ENCODE data around the gene FOXL1. TPM values are rescaled to one million over a fixed set of nuclear protein-coding genes. Genes with fewer than 3 reads are reported as not detected.

FOXL1 gene
- total and polyA plus RNA-seq, 2 experiments from 2014 or later, result 0.61 to 4.2 TPM

DNA sequence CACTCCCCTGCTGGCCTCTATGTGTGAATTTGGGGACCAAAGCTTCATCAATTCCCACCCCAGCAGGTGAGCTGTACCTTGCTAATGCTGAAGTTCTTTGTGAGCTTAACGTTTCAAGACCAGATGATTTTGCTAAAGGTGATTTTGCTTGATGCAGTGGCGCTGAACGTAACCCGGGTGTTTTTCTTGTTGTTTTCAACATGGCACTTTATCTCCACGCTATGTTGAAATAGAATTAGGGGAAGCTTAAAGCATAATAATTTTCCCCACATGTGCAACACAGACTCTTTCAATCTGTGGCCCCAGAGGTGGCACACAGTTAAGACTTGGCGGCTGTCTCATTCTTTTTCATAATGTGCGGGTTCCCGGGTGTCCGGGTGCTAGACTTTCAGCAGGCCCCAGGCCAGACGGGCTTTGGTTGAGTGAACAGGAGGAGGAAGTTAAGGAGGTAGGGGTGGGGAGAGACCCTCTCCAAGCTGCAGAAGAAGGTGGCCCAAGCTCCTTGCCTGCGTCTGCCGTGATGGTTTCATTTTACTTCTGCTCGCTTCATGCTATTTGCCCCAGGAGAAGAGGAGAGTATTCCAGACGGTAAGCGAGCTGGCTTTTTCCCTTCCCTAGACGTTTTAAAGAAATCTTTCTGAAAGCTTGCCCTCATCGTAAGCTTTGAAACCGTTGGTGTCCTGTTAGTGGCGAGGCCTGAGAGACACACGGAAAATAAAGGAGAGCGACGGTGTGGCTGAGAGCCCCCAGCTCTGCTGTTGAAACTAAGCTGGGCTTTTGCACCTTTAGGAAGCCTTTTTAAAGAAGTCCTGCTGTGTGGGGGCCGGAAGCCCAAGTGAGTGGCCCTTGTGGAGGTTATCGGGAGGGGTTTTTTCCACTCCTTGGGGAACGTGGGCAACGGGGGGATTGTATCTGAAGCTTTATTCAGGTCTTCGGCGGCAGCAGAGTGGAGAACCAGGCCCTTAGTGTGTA, 7.5 kb upstream of the FOXL1 start:
- Histone ChIP-seq H3K4me1 (ENCODE audit: low read depth) (peaks cover 31% of the 10 kb centered on the region), H3K9me3 (ENCODE audit: low read depth) (no peaks in the 10 kb centered on the region), H3K36me3 (no peaks in the 10 kb centered on the region), H3K4me3 (peak overlapping the region; percentile 76), H3K27ac (no peak overlapping the region), H3K27me3 (peaks cover 58% of the 10 kb centered on the region)
- no peak for DNase-seq (ENCODE audit: low read depth in 1 of 2, low spot score in 1 of 2)
- TF ChIP-seq CTCF (IDR thresholded peaks at IDR 0.05; ENCODE audit: low read depth, low read length), result no peak

- Histone ChIP-seq H3K27ac (no peak overlapping the region), H3K27me3 (peaks cover 54% of the 10 kb centered on the region), H3K4me1 (ENCODE audit: low read depth) (peaks cover 33% of the 10 kb centered on the region), H3K4me3 (peak overlapping the region; percentile 76), H3K36me3 (no peaks in the 10 kb centered on the region), H3K9me3 (ENCODE audit: low read depth) (no peaks in the 10 kb centered on the region)
- no peak for TF ChIP-seq CTCF (IDR thresholded peaks at IDR 0.05; ENCODE audit: low read depth, low read length)
- DNase-seq (ENCODE audit: low read depth in 1 of 2, low spot score in 1 of 2), result no peak
These were observed 6.8 kb upstream of the FOXL1 start for GRCh38 chr16:86571530-86571915.

DNA sequence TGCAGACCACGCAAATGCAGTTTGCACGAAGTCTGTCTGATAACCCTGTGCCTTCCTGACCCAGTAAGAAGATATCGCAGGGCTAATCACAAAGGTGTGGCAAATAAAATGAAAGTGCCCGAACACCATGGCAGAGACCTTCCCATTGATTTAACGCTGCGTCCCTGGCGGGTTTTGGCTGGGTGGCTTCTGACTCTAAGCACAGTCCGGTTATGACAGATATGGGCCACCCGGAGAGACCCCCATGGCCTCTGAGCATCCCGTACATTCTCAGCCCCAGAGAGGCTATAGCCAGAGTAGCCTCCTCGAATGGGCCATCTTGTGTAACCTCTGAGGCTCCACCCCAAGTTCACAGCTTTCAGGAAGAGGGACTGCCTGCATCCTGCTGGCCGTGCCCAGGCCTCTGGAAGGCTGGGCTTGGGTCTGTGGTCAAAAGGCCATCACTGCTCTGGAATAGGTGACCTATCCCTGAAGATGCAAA, 6.3 kb upstream of the FOXL1 start:
- H3K4me3 ChIP-seq, result no peak overlapping the region
- H3K27me3 ChIP-seq, result peaks cover 59% of the 10 kb centered on the region
- H3K27ac ChIP-seq, result no peak overlapping the region
- TF ChIP-seq CTCF (IDR thresholded peaks at IDR 0.05; ENCODE audit: low read depth, low read length), result no peak
- no peak for DNase-seq (ENCODE audit: low read depth in 1 of 2, low spot score in 1 of 2)
- H3K36me3 ChIP-seq, result no peaks in the 10 kb centered on the region
- peaks cover 34% of the 10 kb centered on the region for H3K4me1 ChIP-seq (ENCODE audit: low read depth)
- H3K9me3 ChIP-seq (ENCODE audit: low read depth), result no peaks in the 10 kb centered on the region

DNA sequence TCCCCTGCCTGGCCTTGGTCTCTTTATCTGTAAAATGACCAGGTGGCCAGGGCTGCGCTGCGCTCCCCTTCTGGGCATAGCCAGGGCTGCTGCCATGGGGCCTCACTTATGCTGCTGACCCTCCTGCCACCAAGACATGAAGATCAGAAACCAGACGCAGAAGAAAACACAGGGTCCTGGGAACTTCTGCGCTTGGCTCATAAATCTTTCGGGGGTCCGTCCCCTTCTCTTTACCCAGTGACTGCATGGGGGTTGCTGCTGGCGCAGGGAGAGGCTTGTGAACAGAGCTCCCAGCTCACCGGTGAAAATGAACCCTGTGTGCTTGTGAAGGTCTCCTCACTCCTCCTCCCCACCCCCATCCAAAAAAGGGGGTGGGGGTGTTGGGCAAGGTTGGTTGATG, 5.7 kb upstream of the FOXL1 start:
- Histone ChIP-seq H3K4me3 (no peak overlapping the region), H3K9me3 (ENCODE audit: low read depth) (no peaks in the 10 kb centered on the region), H3K27ac (no peak overlapping the region), H3K4me1 (ENCODE audit: low read depth) (peaks cover 34% of the 10 kb centered on the region), H3K27me3 (peaks cover 61% of the 10 kb centered on the region), H3K36me3 (no peaks in the 10 kb centered on the region)
- DNase-seq (ENCODE audit: low read depth in 1 of 2, low spot score in 1 of 2), result no peak
- TF ChIP-seq CTCF (IDR thresholded peaks at IDR 0.05; ENCODE audit: low read depth, low read length), result no peak

- peaks cover 61% of the 10 kb centered on the region for H3K27me3 ChIP-seq
- H3K4me3 ChIP-seq, result no peak overlapping the region
- H3K9me3 ChIP-seq (ENCODE audit: low read depth), result no peaks in the 10 kb centered on the region
- no peak for DNase-seq (ENCODE audit: low read depth in 1 of 2, low spot score in 1 of 2)
- H3K4me1 ChIP-seq (ENCODE audit: low read depth), result peaks cover 34% of the 10 kb centered on the region
- no peak overlapping the region for H3K27ac ChIP-seq
- TF ChIP-seq CTCF (IDR thresholded peaks at IDR 0.05; ENCODE audit: low read depth, low read length), result no peak
- no peaks in the 10 kb centered on the region for H3K36me3 ChIP-seq
These were observed 5.1 kb upstream of the FOXL1 start for GRCh38 chr16:86573215-86573614.
